ENCODE results near the gene CAPN11.

- no peak for TF ChIP-seq CTCF (IDR thresholded peaks at IDR 0.05)
- TF ChIP-seq POLR2A (IDR thresholded peaks at IDR 0.05): no peak
Observed at GRCh38 chr6:44226368-44227147, 67.9 kb downstream of the CAPN11 start.
